Measurements from ENCODE around the gene TST.

DNA sequence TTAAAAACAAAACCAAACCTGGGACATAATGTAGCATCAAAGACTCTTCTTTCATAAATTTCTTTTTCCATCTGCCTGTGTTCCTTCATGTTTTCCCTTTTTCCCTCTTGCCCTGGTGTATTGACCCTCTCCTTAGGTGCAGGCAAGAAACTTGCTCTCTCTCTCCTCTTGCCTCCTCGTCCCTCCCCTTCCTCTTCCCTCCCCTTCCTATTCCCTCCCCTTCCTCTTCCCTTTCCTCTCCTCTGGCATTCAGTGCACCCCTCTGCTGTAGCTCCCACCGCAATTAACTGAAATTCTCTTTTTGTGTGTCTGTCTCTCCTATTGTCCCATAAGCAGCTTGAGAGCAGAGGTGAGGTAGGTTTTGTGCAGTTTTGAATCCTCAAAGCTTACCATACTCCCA lies 55.9 kb downstream of the TST start:
- no peak for TF ChIP-seq RFX5 (IDR thresholded peaks at IDR 0.05; ENCODE audit: low read length)
- no peak for TF ChIP-seq MXI1 (IDR thresholded peaks at IDR 0.05; ENCODE audit: low read depth, low read length)
- TF ChIP-seq, protein P1, sequence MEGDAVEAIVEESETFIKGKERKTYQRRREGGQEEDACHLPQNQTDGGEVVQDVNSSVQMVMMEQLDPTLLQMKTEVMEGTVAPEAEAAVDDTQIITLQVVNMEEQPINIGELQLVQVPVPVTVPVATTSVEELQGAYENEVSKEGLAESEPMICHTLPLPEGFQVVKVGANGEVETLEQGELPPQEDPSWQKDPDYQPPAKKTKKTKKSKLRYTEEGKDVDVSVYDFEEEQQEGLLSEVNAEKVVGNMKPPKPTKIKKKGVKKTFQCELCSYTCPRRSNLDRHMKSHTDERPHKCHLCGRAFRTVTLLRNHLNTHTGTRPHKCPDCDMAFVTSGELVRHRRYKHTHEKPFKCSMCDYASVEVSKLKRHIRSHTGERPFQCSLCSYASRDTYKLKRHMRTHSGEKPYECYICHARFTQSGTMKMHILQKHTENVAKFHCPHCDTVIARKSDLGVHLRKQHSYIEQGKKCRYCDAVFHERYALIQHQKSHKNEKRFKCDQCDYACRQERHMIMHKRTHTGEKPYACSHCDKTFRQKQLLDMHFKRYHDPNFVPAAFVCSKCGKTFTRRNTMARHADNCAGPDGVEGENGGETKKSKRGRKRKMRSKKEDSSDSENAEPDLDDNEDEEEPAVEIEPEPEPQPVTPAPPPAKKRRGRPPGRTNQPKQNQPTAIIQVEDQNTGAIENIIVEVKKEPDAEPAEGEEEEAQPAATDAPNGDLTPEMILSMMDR (IDR thresholded peaks at IDR 0.05), result no peak

All from SK-N-SH (cell line).